Psoas muscle (tissue), 8 donors: ENCODE results near the gene FBXO10. TPM values are rescaled to one million over a fixed set of nuclear protein-coding genes. Genes with fewer than 3 reads are reported as not detected.

Source experiments
- ATAC-seq, 4 donors: fragments of 200-7000 bp; cut with Tn5 transposase; one replicate each; pipeline ENCODE4 v1.9.1; 2020; ENCODE audit warnings: moderate library complexity in 3 of 4, mild to moderate bottlenecking in 2 of 4
- DNase-seq, 2 donors: peaks; one replicate each; pipeline ENCODE4 v3.0.0-alpha.2; 2020
- H3K27ac ChIP-seq: fragments of 200-600 bp; one replicate; pipeline ENCODE4 v1.8.0; 2022
- H3K27me3 ChIP-seq, 3 donors: fragments of 200-600 bp in 1 of 3; one replicate each; pipeline versions ENCODE4 v1.6.1 to v1.8.0; 2013 to 2022; ENCODE audit warnings: low read length in 2 of 3, mild to moderate bottlenecking in 2 of 3, moderate library complexity in 1 of 3; ENCODE audit not compliant: insufficient read depth in 3 of 3
- H3K36me3 ChIP-seq, 2 donors: fragments of 200-600 bp in 1 of 2; one replicate each; pipeline versions ENCODE4 v1.6.1 to v1.8.0; 2013 to 2022; ENCODE audit warnings: low read depth in 1 of 2, mild to moderate bottlenecking in 1 of 2, moderate library complexity in 1 of 2; ENCODE audit not compliant: insufficient read depth in 1 of 2
- H3K4me1 ChIP-seq: fragments of 200-600 bp; one replicate; pipeline ENCODE4 v1.8.0; 2022
- H3K4me3 ChIP-seq: fragments of 200-600 bp; one replicate; pipeline ENCODE4 v1.8.0; 2022; ENCODE audit warnings: mild to moderate bottlenecking
- H3K9me3 ChIP-seq: fragments of 200-600 bp; one replicate; pipeline ENCODE4 v1.8.0; 2022
- WGBS, 3 donors: extraction: QIAGEN DNeasy Blood & Tissue Kit; methylation state at CpG; one replicate each; pipeline versions ENCODE4 v1.1.6 to v1.1.7; 2013; 5-methylcytosine and 5-hydroxymethylcytosine counted together
- intact Hi-C, 2 donors: fragments of 100-400 bp; cut with DNase I; formaldehyde crosslinking; loops; one replicate each; pipeline versions ENCODE4 v1.11.0 to v1.14.2; 2022
- polyA plus RNA-seq, 3 donors: library from polyadenylated mRNA; stranded (reverse); fragments of 200-250 nt; gene quantifications; one replicate each; pipeline ENCODE4 v1.2.3, GENCODE V29; 2013
- total RNA-seq, 4 donors: library from RNA; stranded (reverse); fragmentation: NEBNext Ultra II Directional in 2 of 4; extraction: Animal tissue kit (Norgen Biotek cat#: 25700) in 2 of 4; gene quantifications; one replicate each; pipeline versions ENCODE4 v1.2.1 to v1.2.4, GENCODE V29; 2021 to 2023
- TF ChIP-seq, protein P1 (sequence below): fragments of 200-600 bp; IDR thresholded peaks from one replicate; pipeline ENCODE4 v1.8.0; 2022; ENCODE audit warnings: antibody characterized with exemption
- donor health status: healthy with polysubstance abuse.
- donor health status: DM: no; HTN: no; CAD: no; lungs with moderate emphysema.
- donor health status: Bipolar disorder and iron deficiency.
- donor health status: healthy.
- donor health status: DM: yes; HTN: yes; CAD: no.
- donor health status: DM: no; HTN: no; CAD: no.
- donor health status: DM: no; HTN: no; CAD: no.
- donor health status: DM: yes; HTN: yes; CAD: no.

Gene FBXO10
- total and polyA plus RNA-seq, 7 donors: 12.1 to 90.4 (median 31.7) TPM

DNA sequence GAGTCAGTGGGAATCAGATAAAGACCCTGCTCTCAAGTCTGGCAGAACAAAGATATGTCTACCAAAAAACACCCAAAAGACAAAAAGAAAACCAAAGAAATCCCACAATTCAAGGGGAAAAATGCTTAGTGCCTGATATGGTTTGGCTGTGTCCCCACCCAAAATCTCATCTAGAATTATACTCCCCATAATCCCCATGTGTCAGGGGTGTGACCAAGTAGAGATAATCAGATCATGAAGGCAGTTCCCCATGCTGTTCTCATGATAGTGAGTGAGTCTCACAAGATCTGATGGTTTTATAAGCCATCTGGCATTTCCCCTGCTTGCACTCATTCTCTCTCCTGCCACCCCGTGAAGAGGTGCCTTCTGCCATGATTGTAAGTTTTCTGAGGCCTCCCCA, 13.4 kb downstream of the FBXO10 start:
- 70 to 79% (median 72%) methylated on average over 1 of the region's 1 CpG for WGBS, 3 donors
- no peaks in the 10 kb centered on the region for H3K27me3 ChIP-seq
- TF ChIP-seq, protein P1, sequence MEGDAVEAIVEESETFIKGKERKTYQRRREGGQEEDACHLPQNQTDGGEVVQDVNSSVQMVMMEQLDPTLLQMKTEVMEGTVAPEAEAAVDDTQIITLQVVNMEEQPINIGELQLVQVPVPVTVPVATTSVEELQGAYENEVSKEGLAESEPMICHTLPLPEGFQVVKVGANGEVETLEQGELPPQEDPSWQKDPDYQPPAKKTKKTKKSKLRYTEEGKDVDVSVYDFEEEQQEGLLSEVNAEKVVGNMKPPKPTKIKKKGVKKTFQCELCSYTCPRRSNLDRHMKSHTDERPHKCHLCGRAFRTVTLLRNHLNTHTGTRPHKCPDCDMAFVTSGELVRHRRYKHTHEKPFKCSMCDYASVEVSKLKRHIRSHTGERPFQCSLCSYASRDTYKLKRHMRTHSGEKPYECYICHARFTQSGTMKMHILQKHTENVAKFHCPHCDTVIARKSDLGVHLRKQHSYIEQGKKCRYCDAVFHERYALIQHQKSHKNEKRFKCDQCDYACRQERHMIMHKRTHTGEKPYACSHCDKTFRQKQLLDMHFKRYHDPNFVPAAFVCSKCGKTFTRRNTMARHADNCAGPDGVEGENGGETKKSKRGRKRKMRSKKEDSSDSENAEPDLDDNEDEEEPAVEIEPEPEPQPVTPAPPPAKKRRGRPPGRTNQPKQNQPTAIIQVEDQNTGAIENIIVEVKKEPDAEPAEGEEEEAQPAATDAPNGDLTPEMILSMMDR: no peak
- H3K9me3 ChIP-seq: no peaks in the 10 kb centered on the region
- H3K36me3 ChIP-seq: peaks cover 0 to 2% of the 10 kb centered on the region in 2 donors
- peaks cover 36% of the 10 kb centered on the region for H3K4me1 ChIP-seq
- DNase-seq (no peak), ATAC-seq (no peak)
- no peak overlapping the region for H3K27ac ChIP-seq
- intact Hi-C loops: no loop called here
- no peak overlapping the region for H3K4me3 ChIP-seq

DNA sequence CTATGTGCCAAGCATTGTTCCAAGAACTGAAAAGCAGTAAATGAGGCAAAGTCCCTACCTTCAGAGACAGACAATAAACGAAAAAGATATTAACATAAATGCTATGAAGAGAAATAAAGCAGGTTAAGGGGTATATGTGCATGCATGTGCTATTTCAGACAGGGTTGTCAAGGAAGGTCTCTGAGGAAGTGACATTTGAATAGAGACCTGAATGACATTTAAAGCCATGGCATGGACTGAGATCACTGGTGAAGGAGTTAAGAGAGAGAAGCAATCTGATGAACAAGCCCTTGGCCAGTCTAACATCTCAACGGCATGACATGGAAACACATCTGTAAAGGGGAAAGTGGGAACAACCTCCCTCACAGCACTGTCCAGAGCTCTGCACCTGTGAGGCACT, 14.5 kb downstream of the FBXO10 start:
- Histone ChIP-seq H3K27ac (no peak overlapping the region), H3K27me3 (no peaks in the 10 kb centered on the region), H3K4me3 (no peak overlapping the region), H3K36me3 (peaks cover 2 to 6% of the 10 kb centered on the region in 2 donors), H3K4me1 (peaks cover 26% of the 10 kb centered on the region), H3K9me3 (no peaks in the 10 kb centered on the region)
- intact Hi-C loops: no loop called here
- DNase-seq (no peak), ATAC-seq (no peak)
- WGBS, 3 donors: 45 to 83% (median 64%) methylated on average over 2 of the region's 2 CpGs
- TF ChIP-seq, protein P1: no peak

DNA sequence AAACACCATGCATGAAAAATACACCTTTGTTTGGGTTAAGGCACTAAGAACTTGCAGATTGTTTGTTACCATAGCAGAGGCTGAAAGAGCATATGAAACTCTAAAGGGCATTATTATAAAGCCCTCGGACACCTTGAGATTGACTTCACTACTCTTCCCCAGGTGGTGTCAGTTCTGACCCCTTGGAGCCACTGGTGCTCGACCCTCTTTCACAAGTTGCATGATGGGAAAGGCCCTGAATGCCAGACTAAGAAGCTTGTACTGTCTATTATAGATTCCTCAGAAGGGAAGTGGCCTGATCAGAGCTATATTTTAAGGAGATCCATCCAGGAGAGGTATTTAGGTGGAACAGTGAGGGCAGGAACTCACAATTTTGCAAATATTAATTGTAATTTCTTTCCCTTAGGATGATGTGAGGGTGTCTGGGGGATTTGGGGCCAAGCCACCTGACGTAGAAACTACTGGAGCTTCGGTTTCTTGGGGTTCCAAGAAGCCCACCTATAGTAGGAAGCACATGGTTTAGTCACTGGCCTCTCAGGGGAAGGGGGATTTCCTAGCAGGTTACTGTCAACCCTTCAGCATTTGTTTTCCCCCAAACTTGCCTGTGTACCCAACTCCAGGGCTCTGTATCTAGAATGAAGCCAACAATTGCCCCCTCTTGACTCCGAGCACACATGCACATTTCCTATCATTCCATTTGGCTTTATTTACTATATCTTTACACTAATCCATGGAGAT, 16.2 kb downstream of the FBXO10 start:
- intact Hi-C loops: loop anchor here in 1 of 2 donors (10.0 kb wide), 1 partner anchor 55 kb away; no protein-coding TSS in a partner anchor

GRCh38 chr9:37559125-37559524, 17.1 kb downstream of the FBXO10 start:
- TF ChIP-seq, protein P1: no peak
- Histone ChIP-seq H3K36me3 (peaks cover 2 to 13% of the 10 kb centered on the region in 2 donors), H3K9me3 (no peaks in the 10 kb centered on the region), H3K27ac (no peak overlapping the region), H3K4me3 (no peak overlapping the region), H3K4me1 (peaks cover 10% of the 10 kb centered on the region), H3K27me3 (no peaks in the 10 kb centered on the region)
- 81 to 92% (median 86%) methylated on average over 1 of the region's 1 CpG for WGBS, 3 donors
- DNase-seq (no peak), ATAC-seq (no peak)
- intact Hi-C loops: loop anchor here in 1 of 2 donors (10.0 kb wide), 1 partner anchor 54 kb away; no protein-coding TSS in a partner anchor

More for the DNA sequence above, 16.2 kb downstream of the FBXO10 start:
- Histone ChIP-seq H3K4me1 (peaks cover 11% of the 10 kb centered on the region), H3K27ac (no peak overlapping the region), H3K9me3 (no peaks in the 10 kb centered on the region), H3K27me3 (no peaks in the 10 kb centered on the region), H3K4me3 (no peak overlapping the region), H3K36me3 (peaks cover 2 to 13% of the 10 kb centered on the region in 2 donors)
- no peak for DNase-seq
- WGBS, 3 donors: 91 to 96% (median 93%) methylated on average over 5 of the region's 5 CpGs
- TF ChIP-seq, protein P1: no peak
- ATAC-seq: no peak
